Ectodermal cell (in vitro differentiated cells): ENCODE measurements around the gene ZNF787.
A peak's percentile ranks its signal among the peaks of the same experiment; 100 is the strongest.

Experiments used
- H3K27ac ChIP-seq: 2 replicates; pipeline ENCODE4 v1.7.0; 2013; ENCODE audit warnings: mild to moderate bottlenecking, low read depth, low read length; ENCODE audit not compliant: insufficient read depth, poor library complexity, severe bottlenecking
- H3K27me3 ChIP-seq: 2 replicates; pipeline ENCODE4 v1.7.0; 2013; ENCODE audit warnings: mild to moderate bottlenecking, low read length; ENCODE audit not compliant: insufficient read depth, control insufficient read depth, poor library complexity, severe bottlenecking
- H3K36me3 ChIP-seq: one replicate; pipeline ENCODE4 v1.7.0; 2013; ENCODE audit warnings: low read length; ENCODE audit not compliant: control insufficient read depth, insufficient read depth
- H3K4me1 ChIP-seq: one replicate; pipeline ENCODE4 v1.7.0; 2013; ENCODE audit warnings: low read length; ENCODE audit not compliant: control insufficient read depth, insufficient read depth
- H3K4me3 ChIP-seq: 2 replicates; pipeline ENCODE4 v1.7.0; 2013; ENCODE audit warnings: low read depth, low read length, control low read depth; ENCODE audit not compliant: insufficient read depth
- H3K9me3 ChIP-seq: 2 replicates; pipeline ENCODE4 v1.7.0; 2013; ENCODE audit warnings: mild to moderate bottlenecking, low read length, moderate library complexity; ENCODE audit not compliant: control insufficient read depth
- WGBS, 2 experiments: methylation state at CpG; one replicate each; pipeline ENCODE4 v1.1.7; 2013; ENCODE audit warnings: missing lambda C conversion rate in 2 of 2; 5-methylcytosine and 5-hydroxymethylcytosine counted together

ZNF787 gene

GRCh38 chr19:56087647-56088496 is 33.2 kb downstream of the ZNF787 start:
- Histone ChIP-seq H3K27ac (no peak overlapping the region), H3K27me3 (no peaks in the 10 kb centered on the region), H3K9me3 (no peaks in the 10 kb centered on the region), H3K4me1 (no peaks in the 10 kb centered on the region), H3K36me3 (peaks cover 5% of the 10 kb centered on the region), H3K4me3 (no peak overlapping the region)
- 96% methylated on average over 104 of the region's 104 CpGs for WGBS, 2 experiments

- Histone ChIP-seq H3K27ac (no peak overlapping the region), H3K9me3 (no peaks in the 10 kb centered on the region), H3K4me1 (no peaks in the 10 kb centered on the region), H3K36me3 (peaks cover 5% of the 10 kb centered on the region), H3K27me3 (no peaks in the 10 kb centered on the region), H3K4me3 (no peak overlapping the region)
- 87 to 88% methylated on average over 49 of the region's 49 CpGs for WGBS, 2 experiments
Observed at GRCh38 chr19:56086671-56087430, 34.2 kb downstream of the ZNF787 start.

- no peak overlapping the region for H3K27ac ChIP-seq
- peaks cover 5% of the 10 kb centered on the region for H3K36me3 ChIP-seq
- H3K4me3 ChIP-seq: no peak overlapping the region
- WGBS, 2 experiments: 94 to 95% methylated on average over 10 of the region's 10 CpGs
- peaks cover 5% of the 10 kb centered on the region for H3K27me3 ChIP-seq
- no peaks in the 10 kb centered on the region for H3K9me3 ChIP-seq
- peaks cover 6% of the 10 kb centered on the region for H3K4me1 ChIP-seq
Observed at GRCh38 chr19:56085571-56086275, 35.4 kb downstream of the ZNF787 start.

GRCh38 chr19:56084835-56085536 is 36.1 kb downstream of the ZNF787 start:
- Histone ChIP-seq H3K4me1 (peaks cover 6% of the 10 kb centered on the region), H3K27me3 (peaks cover 5% of the 10 kb centered on the region), H3K9me3 (no peaks in the 10 kb centered on the region), H3K27ac (peak overlapping the region; percentile 26), H3K36me3 (peaks cover 5% of the 10 kb centered on the region), H3K4me3 (no peak overlapping the region)
- 84 to 86% methylated on average over 18 of the region's 18 CpGs for WGBS, 2 experiments

- Histone ChIP-seq H3K9me3 (no peaks in the 10 kb centered on the region), H3K27me3 (peaks cover 5% of the 10 kb centered on the region), H3K36me3 (no peaks in the 10 kb centered on the region), H3K4me1 (peaks cover 6% of the 10 kb centered on the region), H3K27ac (no peak overlapping the region), H3K4me3 (no peak overlapping the region)
- 59 to 78% methylated on average over 2 to 5 of the region's 9 CpGs for WGBS, 2 experiments
Observed at GRCh38 chr19:56083668-56084067, 37.4 kb downstream of the ZNF787 start.

GRCh38 chr19:56080669-56081401 is 40.3 kb downstream of the ZNF787 start:
- no peak overlapping the region for H3K27ac ChIP-seq
- 7 to 9% methylated on average over 36 of the region's 36 CpGs for WGBS, 2 experiments
- H3K4me1 ChIP-seq: peaks cover 6% of the 10 kb centered on the region
- H3K36me3 ChIP-seq: no peaks in the 10 kb centered on the region
- peak overlapping the region; percentile 20 for H3K4me3 ChIP-seq
- H3K9me3 ChIP-seq: no peaks in the 10 kb centered on the region
- peaks cover 5% of the 10 kb centered on the region for H3K27me3 ChIP-seq

GRCh38 chr19:56079609-56080008 is 41.5 kb downstream of the ZNF787 start:
- no peak overlapping the region for H3K4me3 ChIP-seq
- WGBS, 2 experiments: 79 to 81% methylated on average over 6 to 7 of the region's 7 CpGs

GRCh38 chr19:56076498-56076897 is 44.6 kb downstream of the ZNF787 start:
- H3K36me3 ChIP-seq: no peaks in the 10 kb centered on the region
- peaks cover 6% of the 10 kb centered on the region for H3K4me1 ChIP-seq
- WGBS, 2 experiments: 23 to 27% methylated on average over 5 of the region's 5 CpGs
- H3K9me3 ChIP-seq: no peaks in the 10 kb centered on the region
- no peak overlapping the region for H3K27ac ChIP-seq
- peaks cover 4% of the 10 kb centered on the region for H3K27me3 ChIP-seq
- H3K4me3 ChIP-seq: no peak overlapping the region

More at GRCh38 chr19:56079609-56080008, 41.5 kb downstream of the ZNF787 start:
- peaks cover 6% of the 10 kb centered on the region for H3K4me1 ChIP-seq
- H3K36me3 ChIP-seq: no peaks in the 10 kb centered on the region
- no peaks in the 10 kb centered on the region for H3K9me3 ChIP-seq
- no peak overlapping the region for H3K27ac ChIP-seq
- peaks cover 5% of the 10 kb centered on the region for H3K27me3 ChIP-seq

GRCh38 chr19:56071151-56071550 is 49.9 kb downstream of the ZNF787 start:
- 56 to 57% methylated on average over 4 of the region's 4 CpGs for WGBS, 2 experiments
- Histone ChIP-seq H3K9me3 (no peaks in the 10 kb centered on the region), H3K27me3 (no peaks in the 10 kb centered on the region), H3K36me3 (no peaks in the 10 kb centered on the region), H3K27ac (no peak overlapping the region), H3K4me3 (no peak overlapping the region), H3K4me1 (no peaks in the 10 kb centered on the region)
